VCaP (cell line): ENCODE data around the gene MANF.

ENCODE experiments used
- H3K27ac ChIP-seq: fragments of 450-650 bp; 2 replicates; pipeline ENCODE4 v1.5.1; 2017
- TF ChIP-seq, protein P1 (sequence below): fragments of 450-650 bp; conservative IDR thresholded peaks from 2 replicates; pipeline ENCODE4 v1.5.1; 2017; ENCODE audit warnings: mild to moderate bottlenecking, moderate library complexity

Gene MANF

DNA sequence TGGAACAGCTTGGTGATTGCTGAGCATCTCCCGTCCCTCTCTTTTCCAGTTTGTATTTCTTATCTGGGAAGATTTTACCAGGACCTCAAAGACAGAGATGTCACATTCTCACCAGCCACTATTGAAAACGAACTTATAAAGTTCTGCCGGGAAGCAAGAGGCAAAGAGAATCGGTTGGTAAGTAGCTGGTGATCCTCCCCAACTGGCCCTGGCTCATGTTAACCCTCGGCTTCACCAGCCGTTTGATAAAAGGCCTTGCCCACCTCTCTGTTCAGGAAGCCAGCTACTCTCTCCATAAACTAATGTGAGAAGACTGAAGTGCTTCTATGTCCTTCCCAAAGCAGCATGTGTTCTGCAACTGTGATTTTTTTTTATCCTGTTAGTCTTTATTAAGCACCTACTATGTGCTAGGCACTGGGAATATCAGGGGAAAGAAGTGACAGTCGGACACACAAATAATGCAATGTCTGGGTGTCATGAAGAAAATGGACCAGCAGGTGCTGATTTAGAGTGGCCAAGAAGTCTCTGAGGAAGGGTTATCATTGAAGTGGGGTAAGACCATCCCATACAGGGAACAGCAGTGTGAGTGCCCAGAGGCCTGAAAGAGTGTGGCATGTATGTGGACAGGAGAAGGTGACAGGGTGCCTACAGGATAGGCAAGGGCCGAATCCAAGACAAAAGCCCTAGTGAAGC is 1.2 kb downstream of the MANF start:
- peak overlapping the region; percentile 94 for H3K27ac ChIP-seq

DNA sequence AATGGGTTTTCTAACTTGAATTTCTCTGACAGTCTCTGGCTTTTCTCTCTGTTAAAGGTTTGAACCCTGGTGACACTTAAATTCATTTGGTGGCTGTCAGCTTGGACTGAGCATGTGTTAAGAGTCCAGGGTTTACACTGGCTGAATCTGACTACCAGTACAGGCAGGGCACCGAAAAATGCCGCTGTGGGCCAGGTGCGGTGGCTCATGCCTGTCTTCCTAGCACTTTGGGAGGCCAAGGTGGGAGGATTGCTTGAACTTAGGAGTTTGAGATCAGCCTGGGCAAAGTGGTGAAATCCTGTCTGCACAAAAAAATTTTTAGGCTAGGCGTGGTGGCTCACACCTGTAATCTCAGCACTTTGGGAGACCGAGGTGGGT is 1.8 kb downstream of the MANF start:
- TF ChIP-seq, protein P1, sequence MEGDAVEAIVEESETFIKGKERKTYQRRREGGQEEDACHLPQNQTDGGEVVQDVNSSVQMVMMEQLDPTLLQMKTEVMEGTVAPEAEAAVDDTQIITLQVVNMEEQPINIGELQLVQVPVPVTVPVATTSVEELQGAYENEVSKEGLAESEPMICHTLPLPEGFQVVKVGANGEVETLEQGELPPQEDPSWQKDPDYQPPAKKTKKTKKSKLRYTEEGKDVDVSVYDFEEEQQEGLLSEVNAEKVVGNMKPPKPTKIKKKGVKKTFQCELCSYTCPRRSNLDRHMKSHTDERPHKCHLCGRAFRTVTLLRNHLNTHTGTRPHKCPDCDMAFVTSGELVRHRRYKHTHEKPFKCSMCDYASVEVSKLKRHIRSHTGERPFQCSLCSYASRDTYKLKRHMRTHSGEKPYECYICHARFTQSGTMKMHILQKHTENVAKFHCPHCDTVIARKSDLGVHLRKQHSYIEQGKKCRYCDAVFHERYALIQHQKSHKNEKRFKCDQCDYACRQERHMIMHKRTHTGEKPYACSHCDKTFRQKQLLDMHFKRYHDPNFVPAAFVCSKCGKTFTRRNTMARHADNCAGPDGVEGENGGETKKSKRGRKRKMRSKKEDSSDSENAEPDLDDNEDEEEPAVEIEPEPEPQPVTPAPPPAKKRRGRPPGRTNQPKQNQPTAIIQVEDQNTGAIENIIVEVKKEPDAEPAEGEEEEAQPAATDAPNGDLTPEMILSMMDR, result no peak
- peak overlapping the region; percentile 94 for H3K27ac ChIP-seq

More for the DNA sequence above, 1.2 kb downstream of the MANF start:
- TF ChIP-seq, protein P1, result no peak

DNA sequence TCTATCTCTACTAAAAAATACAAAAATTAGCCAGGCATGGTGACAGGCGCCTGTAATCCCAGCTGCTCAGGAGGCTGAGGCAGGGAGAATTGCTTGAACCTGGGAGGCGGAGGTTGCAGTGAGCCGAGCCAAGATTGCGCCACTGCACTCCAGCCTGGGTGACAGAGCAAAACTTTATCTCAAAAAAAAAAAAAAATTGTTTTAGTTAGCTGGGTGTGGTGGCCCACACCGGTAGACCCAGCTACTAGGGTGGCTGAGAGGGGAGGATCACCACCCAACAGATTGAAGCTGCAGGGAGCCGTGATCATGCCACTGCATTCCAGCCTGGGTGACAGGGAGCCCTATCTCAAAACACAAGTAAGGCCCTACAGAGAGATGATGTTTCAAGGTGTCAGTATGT is 2.2 kb downstream of the MANF start:
- peak overlapping the region; percentile 94 for H3K27ac ChIP-seq

DNA sequence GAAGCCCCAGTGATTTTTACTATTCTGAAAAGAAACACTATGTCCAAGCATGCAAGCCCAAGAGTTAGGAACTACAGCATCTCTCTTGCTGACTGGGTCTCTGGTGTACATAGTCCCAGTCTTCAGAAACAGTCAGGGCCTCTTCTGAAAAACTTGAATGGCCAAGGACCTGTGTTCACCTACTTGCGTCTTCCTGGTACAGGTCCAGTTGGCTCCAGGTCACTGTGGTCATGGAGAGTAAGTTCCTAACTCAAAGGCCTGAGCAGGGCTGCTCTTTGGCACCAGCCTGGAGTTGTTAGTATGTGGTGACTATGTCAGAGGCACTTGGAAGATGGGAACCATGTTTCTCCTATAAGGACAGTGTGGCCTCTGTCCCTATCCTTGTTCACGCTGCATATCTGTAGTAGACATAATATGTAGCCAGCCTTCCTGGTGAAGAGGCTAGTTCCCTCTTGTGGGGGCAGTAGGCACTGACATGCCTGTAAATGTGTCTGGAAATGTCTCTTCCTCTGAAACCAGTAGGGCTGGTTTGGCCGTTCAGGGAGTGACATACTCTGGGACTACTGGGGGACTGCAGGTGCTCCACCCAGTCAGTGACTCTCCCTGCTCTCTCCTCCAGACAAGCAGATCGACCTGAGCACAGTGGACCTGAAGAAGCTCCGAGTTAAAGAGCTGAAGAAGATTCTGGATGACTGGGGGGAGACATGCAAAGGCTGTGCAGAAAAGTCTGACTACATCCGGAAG is 3.4 kb downstream of the MANF start:
- peak overlapping the region; percentile 94 for H3K27ac ChIP-seq
- TF ChIP-seq, protein P1, result peak; percentile 75

DNA sequence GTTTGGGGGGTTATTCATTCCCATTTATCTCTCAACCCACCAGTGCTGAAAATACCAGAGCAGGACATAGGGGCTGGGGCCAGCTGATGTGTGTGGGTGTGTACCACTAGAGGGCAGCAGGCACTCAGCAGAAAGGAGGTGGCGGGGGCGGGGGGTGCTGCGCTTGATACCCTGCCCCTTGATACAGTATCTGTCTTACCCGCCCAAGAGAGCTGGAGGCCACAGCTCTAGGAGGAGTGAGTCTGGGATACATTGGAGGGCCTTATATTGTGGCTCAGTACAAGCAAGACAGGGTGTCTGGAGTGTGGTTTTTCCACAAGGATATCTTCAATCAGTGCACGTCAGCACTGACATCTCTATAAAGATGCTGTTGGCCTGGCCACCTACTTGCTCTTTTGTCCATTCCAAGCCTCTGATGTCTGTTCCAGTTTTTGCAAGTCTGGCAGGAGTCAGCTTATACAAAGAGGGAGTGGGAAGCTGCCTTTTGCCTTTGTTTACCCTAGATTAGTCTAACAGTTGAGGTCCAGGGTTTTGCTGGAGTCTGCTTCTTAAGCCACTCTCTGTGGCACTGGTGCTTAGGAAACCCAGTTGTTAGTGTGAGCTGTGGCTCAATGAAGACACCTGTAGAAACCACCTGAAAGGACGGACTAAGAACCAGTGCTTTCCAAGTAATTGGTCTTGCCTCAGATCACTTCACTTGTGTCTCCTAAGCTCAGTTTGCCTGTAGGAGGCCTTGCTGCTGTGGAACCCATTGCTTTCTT is 4.5 kb downstream of the MANF start:
- H3K27ac ChIP-seq, result peak overlapping the region; percentile 94
- TF ChIP-seq, protein P1, result peak; percentile 92

DNA sequence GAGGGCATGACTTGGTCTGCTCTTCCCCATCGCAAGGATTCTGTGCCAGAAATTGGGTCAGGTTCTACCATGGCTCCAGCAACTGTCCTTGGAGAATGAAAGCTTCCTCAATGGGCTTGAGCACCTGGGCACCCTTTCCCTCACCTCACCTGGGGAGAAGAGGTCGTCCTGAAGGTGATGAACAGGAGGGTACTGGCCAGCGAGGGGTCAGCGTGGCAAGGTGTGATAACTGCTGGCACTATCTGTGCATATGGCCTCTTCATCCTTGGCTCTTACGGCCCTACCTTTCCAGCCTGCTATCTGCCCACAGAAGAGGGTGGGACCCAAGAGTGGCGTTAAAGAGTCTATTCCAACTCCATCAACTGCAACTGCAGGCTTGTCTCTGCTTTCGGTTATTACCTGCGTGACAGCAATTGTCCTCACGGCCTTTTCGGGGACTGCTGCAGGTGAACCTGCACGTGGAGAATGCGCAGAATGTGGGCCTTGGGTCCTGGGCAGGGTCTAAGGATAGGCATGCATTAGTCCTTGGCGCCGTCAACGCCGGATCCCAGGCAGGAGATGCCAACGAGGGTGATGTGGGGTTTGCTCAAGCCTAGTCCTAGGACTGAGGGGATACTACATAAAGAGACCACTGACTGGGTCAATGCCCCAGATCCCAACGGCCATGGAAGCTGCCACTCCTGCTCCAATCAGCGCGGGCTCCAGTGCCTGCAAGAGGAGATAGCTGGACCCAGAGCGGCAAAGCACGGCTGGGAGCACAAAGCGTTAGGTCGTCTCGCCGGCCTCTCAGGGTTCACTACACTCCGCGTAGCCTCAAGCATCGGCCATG is 5.4 kb downstream of the MANF start:
- TF ChIP-seq, protein P1, result no peak
- H3K27ac ChIP-seq, result peak overlapping the region; percentile 94

DNA sequence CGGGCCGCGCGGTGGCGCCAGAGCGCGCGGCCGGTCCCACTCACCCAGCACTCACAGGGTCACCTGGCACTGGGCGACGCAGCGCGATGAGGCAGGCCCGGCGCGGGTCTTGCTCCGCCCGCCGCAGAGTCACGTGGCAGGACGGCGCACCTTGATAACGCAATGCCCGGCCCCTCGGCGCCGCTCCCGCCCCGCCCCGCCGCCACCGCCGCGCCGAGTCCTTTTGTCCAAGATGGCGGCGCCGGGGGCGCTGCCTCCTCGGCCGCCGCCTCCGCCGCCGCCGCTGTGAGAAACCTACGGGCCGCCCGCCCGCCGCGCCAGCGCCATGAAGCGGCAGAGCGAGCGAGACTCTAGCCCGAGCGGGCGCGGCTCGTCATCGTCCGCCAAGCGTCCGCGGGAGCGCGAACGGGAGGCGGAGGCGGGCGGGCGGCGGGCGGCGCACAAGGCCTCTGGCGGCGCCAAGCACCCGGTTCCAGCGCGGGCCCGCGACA is 6.0 kb downstream of the MANF start, which contains the start of gene RBM15B:
RBM15B (plus strand) TSS at position 211 of the 491 bp plus-strand sequence; CDS start at position 326, 115 bp downstream.
- H3K27ac ChIP-seq, result peak within 1 kb of the TSS; percentile 94
- TF ChIP-seq, protein P1, result peak; percentile 98
